Spleen (tissue), 7 donors: Measurements from ENCODE around the gene CFAP74.

ENCODE experiments used
- POLR2A ChIP-seq, 3 donors: fragments of 450-650 bp; IDR thresholded peaks; one replicate each; pipeline ENCODE4 v1.5.1; 2017; ENCODE audit warnings: antibody characterized with exemption in 3 of 3, mild to moderate bottlenecking in 1 of 3
- POLR2AphosphoS5 ChIP-seq, 3 donors: sonication (generic); formaldehyde crosslinking; IDR thresholded peaks; one replicate each; pipeline ENCODE4 v1.5.1; 2017; ENCODE audit warnings: antibody characterized with exemption in 3 of 3
- TF ChIP-seq, protein P1 (sequence below), 11 experiments: fragments of 200-600 bp in 7 of 11; fragments of 450-650 bp in 4 of 11; sonication (generic) in 4 of 11; IDR thresholded peaks in 8 of 11; conservative IDR thresholded peaks in 3 of 11; 1 replicate in 7 of 11; 2 replicates in 4 of 11; pipeline versions ENCODE4 v1.4.0 to v1.8.0; 2016 to 2021; ENCODE audit warnings: antibody characterized with exemption in 11 of 11, inconsistent platforms in 4 of 11, mild to moderate bottlenecking in 1 of 11
- donor health status: DM: no; HTN: no; CAD: no; lungs with moderate emphysema.
- donor health status: DM: no; HTN: no; CAD: no.
- donor health status: DM: no; HTN: no; CAD: no.

GRCh38 chr1:1938613-1939295, 64.8 kb downstream of the CFAP74 start:
- TF ChIP-seq POLR2AphosphoS5 (IDR thresholded peaks at IDR 0.05) (no peak), POLR2A (IDR thresholded peaks at IDR 0.05) (no peak)
- TF ChIP-seq, protein P1, sequence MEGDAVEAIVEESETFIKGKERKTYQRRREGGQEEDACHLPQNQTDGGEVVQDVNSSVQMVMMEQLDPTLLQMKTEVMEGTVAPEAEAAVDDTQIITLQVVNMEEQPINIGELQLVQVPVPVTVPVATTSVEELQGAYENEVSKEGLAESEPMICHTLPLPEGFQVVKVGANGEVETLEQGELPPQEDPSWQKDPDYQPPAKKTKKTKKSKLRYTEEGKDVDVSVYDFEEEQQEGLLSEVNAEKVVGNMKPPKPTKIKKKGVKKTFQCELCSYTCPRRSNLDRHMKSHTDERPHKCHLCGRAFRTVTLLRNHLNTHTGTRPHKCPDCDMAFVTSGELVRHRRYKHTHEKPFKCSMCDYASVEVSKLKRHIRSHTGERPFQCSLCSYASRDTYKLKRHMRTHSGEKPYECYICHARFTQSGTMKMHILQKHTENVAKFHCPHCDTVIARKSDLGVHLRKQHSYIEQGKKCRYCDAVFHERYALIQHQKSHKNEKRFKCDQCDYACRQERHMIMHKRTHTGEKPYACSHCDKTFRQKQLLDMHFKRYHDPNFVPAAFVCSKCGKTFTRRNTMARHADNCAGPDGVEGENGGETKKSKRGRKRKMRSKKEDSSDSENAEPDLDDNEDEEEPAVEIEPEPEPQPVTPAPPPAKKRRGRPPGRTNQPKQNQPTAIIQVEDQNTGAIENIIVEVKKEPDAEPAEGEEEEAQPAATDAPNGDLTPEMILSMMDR (IDR thresholded peaks at IDR 0.05 in 8 of 11, conservative IDR thresholded peaks at IDR 0.05 in 3 of 11): no peak
